CD4-positive, alpha-beta T cell treated with Interferon gamma for 1 hour (primary cell): ENCODE results near the gene AVL9.
"Not testable (repeated sequence)": the region's sequence is repeated elsewhere in the genome, so short reads cannot be mapped to it uniquely, and the experiment has no call there.

Experiments used
- DNase-seq: peaks from one replicate; pipeline ENCODE4 v3.0.0-alpha.2; 2020

AVL9 gene

GRCh38 chr7:32496052-32496813 lies 944 bp downstream of the AVL9 start:
- DNase-seq: no peak

DNA sequence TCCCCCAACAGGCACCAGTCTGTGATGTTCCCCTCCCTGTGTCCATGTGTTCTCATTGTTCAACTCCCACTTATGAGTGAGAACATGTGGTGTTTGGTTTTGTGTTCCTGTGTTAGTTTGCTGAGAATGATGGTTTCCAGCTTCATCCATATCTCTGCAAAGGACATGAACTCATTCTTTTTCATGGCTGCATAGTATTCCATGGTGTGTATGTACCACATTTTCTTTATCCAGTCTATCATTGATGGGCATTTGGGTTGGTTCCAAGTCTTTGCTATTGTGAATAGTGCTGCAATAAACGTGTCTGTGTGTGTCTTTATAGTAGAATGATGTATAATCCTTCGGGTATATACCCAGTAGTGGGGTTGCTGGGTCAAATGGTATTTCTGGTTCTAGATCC lies 4.5 kb downstream of the AVL9 start:
- DNase-seq: not testable (repeated sequence)

DNA sequence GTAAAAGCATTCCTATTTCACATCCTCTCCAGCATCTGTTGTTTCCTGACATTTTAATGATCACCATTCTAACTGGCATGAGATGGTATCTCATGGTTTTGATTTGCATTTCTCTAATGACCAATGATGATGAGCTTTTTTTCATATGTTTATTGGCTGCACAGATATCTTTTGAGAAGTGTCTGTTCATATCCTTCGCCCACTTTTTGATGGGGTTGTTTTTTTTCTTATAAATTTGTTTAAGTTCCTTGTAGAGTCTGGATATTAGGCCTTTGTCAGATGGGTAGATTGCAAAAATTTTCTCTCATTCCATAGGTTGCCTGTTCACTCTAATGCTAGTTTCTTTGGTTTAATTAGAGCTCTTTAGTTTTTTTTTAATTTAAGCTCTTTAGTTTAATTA lies 4.9 kb downstream of the AVL9 start:
- DNase-seq: not testable (repeated sequence)

- no peak for DNase-seq
These were observed 5.6 kb downstream of the AVL9 start for GRCh38 chr7:32500922-32501341.

GRCh38 chr7:32501522-32501921 lies 6.2 kb downstream of the AVL9 start:
- DNase-seq: no peak

DNA sequence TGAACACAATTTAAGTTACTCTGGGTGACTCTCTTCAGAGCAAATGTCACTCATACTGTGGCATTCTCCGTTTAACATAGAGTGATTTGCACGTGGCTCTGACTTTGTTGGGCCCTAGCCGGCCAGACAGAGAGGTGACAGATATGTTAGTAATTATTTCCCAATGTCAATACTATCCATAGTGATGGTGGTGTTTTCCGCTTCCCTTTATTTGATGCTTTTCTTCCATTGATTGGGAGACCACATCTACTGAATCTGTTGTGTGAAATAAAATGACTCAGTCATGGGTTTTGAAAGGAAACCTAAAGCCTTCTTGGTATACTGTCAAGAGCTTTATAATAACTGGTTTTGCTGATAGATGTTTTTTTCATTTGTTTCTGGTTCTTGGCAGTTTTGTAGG lies 7.4 kb downstream of the AVL9 start:
- DNase-seq: no peak

DNA sequence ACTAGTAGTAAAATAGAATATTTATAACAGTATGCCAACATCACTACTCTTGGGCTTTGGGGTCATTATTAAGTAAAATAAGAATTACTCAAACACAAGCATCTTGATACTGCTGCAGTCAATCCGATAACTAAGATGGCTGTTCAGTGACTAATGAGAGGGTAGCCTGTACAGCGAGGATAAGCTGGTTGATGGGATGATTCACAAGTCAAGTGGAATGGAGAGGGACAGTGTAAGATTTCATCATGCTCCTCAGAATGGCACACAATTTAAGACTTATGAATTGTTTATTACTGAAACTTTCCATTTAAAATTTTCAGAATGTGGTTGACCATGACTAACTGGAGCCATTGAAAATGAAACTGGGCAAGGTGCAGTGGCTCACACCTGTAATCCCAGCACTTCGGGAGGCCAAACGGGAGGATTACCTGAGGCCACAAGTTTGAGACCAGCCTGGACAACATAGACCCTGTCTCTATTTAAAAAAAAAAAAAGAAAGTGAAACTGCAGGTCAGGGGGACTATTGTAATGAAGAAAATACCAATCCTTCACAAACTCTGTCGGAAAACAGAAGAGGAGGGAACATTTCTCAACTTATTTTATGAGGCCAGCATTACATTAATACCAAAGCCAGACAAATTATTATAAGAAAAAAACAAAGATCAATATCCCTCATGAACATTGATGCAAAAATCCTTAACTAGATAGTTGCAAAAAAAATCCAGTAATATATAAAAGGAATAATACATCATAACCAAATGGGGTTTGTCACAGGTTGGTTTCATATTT lies 11.2 kb downstream of the AVL9 start:
- DNase-seq: no peak

DNA sequence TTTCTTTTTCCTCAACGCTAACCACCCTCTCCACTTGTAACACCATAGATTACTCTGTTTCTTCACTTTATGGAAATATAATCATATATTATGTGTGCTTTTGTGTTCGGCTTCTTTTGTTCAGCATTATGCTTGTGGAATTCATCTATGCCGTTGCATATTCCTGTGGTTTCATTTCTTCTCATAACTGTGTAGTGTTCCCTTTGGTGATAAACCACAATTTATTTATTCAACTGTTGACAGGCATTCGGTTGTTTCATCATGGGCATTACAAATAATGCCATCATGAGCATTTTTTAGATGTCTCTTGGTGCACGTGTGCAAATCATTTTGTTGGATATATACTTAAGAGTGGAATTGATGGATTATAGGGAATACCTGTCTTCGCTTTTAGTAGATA lies 12.1 kb downstream of the AVL9 start:
- no peak for DNase-seq

GRCh38 chr7:32511791-32512190 lies 16.5 kb downstream of the AVL9 start:
- DNase-seq: no peak

- DNase-seq: no peak
These were observed 17.9 kb downstream of the AVL9 start for GRCh38 chr7:32513210-32513609.

DNA sequence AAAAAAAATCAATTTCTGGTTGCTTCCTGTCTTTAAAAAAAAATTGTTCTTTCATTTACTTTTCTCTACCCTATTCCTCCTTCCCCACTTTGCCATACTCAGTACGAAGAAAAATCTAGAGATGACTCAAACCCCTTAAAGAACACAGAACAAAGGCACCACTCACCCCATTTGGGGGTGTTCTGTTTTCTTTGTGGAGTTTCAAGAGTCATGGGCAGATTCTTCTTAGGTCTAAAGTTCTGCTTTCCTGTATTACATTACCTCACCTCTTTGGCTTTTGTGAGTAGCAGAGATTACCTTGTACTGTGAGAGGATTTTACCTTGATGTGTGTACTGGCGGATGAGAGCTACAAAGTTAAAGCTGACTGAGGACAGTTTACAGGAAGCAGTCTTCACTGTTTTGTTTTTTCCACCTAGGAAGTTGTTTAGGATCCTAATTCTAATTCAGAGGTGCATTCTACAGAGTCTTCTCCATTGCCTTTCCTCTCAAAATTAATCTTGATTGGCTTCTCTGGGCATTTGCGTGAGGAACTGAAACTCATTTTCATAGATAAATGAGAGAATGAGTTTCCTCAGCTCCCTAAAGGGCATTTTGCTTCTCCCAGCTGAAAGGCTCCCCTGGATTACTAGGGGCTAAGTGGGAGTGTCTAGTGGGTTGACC lies 20.7 kb downstream of the AVL9 start:
- no peak for DNase-seq

- no peak for DNase-seq
These were observed 21.3 kb downstream of the AVL9 start for GRCh38 chr7:32516551-32517100.

DNA sequence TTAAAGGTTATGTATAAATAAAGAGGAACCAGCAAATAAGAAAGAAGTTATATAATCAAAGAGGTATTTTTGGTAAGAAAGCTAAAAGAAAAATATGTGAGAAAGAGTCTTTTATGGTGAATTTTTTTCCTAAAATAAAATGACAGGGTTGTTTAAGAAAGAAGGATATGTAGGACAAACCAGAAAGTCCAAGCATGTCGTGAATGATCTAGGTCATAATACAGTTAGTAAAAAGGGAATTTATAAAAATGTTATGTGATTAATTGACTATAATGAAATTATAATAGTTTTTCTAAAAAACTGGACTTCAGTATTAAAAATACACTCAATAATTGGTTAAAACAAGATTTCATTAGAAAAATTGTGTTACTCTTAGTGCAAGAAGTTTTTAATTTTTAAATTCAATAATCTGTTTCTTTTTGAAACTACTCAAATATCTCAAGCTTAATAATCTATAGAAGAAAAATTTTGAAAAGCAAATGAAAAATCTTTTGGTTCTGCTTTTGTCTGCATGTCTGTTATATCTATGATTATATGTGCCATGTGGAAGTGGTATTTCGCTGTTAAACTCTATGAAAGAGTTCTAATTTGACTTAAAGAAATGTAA lies 23.3 kb downstream of the AVL9 start:
- no peak for DNase-seq

- no peak for DNase-seq
These were observed 24.5 kb downstream of the AVL9 start for GRCh38 chr7:32519763-32520162.

- no peak for DNase-seq
These were observed 27.6 kb downstream of the AVL9 start for GRCh38 chr7:32522746-32523530.

GRCh38 chr7:32524631-32525030 lies 29.3 kb downstream of the AVL9 start:
- no peak for DNase-seq

DNA sequence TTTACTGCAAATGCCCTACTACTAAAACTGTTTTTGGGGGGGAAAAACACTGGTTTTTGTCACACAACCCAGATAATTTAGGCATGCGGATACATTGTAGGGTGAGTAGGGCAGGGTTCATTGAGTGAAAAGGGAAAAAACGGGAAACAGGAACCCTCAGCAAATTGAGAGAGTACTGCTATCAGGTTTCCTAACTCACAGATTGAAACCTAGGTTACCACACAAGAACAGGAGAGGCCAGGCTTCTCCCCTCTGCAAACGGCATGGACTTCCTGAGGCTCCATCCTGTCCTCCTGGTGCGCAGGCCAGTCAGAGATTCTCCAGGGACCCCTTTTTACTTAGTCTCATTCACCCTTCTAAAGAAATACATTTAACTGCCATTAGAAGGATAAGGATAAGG lies 30.6 kb downstream of the AVL9 start:
- DNase-seq: no peak

DNA sequence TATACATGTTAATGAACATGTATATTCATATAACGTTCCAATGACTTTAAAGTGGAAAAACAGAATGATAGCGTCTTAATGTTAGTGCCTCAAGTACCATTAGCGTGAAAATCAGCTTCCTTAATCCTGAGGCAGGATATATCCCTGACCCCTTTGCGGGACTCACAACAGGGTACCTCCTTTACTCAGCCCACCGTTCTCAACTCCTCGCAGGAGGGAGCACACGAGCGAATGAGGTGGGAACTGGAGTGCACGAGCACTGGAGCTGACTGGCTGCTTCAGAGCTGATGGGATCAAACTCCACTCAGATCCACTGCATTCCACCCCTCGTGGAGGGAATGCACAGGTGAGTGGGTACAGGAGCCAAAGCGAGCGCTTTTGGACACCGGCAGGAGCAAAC lies 36.1 kb downstream of the AVL9 start:
- no peak for DNase-seq

- DNase-seq: no peak
These were observed 36.8 kb downstream of the AVL9 start for GRCh38 chr7:32532086-32532485.

DNA sequence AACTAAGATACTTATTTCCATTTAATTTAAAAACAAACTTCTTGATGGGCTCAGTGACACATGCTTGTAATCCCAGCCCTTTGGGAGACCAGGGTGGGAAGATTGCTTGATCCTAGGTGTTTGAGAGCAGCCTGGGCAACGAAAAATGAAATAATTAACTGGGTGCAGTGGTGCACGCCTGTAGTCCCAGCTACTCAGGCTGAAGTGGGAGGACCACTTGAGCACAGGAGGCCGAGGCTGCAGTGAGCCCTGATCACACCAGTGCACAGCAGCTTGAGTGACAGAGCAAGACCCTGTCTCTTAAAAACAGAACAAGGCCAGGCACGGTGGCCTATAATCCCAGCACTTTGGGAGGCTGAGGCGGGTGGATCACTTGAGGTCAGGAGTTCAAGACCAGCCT lies 37.4 kb downstream of the AVL9 start:
- DNase-seq: no peak

DNA sequence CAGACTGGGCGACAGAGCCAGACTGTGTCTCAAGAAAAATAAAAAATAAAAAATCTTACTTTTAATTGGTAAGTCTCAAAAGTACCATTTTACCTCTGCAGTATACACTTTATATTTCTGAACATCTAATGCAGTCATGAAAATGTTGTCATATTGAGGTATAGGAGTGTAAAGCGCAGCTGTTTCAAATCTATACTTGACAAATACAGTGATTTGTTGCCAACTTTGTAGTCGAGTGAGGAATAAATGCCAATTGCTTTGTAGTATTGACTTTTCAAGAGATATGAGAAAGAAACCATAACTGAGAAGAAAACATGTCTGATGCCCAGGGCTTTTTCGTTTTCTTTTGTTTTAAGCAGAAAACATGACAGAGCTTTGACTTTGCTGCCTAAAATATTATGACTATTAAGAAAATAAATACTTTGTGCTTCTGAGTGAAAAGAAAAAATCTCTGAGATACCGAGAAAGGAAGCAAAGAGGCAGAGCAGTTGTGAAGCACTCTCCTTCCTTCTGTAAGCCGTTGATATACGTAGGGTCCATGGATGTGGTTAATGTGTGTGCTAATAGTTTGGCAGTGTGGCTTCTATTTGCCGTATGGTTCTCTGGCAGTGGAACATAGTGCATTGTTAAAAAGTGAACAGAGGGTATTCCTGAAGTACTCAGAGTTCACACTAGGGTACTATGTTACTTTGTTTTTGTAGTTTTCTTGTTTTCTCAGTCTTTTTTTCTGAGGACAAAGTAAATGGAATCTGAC lies 38.2 kb downstream of the AVL9 start:
- no peak for DNase-seq
